Measurements from ENCODE around the gene MKX. TPM values are rescaled to one million over a fixed set of nuclear protein-coding genes. Genes with fewer than 3 reads are reported as not detected.

The MKX gene
- total RNA-seq, 1 experiment from 2014 or later: 27.5 TPM

DNA sequence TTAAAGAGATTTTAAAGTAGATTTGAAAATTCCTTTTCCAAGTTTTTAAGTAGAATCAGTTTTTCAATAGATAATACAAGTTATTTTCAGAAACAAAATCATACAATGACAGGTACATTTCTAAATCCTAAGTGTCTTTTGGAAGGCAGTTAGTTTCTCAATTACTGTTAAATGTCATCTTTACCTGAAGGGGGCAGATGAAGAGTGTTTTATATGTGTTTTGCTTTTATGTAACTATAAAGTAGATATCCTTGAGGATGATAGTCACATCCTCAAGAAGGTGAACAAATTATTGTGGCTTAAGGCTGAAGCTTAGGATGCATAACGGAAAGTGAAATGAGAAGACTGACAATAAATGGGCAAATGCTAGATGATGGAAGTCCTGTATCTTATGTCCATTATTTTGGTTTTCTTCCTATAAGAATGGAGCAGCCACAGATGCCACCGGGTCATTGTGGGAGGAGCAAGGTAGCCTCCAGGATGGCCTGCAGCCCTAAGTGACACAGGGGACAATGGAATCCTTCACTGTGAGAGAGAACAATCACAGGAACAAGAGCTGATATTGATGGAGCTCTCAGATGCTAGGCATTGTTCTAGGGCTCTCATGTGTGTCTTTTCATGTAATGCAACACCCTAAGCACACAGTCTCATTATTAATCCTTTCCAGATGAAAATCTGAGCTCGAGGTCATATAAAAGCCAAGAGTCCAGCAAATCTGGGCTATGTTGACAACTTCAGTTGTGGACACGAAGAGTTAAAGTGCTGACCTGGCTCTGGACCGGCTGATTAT is 14.1 kb upstream of the MKX start:
- peak; percentile 53 for ATAC-seq
- CTCF ChIA-PET: interaction anchor here (1.0 to 1.9 kb wide), 3 partner anchors 24 to 482 kb away, joined by 3 to 8 read pairs (median 4); no protein-coding TSS in a partner anchor
- Histone ChIP-seq H3K9me3 (ENCODE audit: control insufficient read depth in 1 of 2, insufficient read depth in 1 of 2, low read depth in 1 of 2, low read length in 2 of 2) (no peaks in the 10 kb centered on the region), H3K4me1 (ENCODE audit: control insufficient read depth in 1 of 2, insufficient read depth in 2 of 2, low read length in 2 of 2) (peaks cover 0 to 3% of the 10 kb centered on the region in 2 experiments; a peak in 1 of 4 replicates), H3K27ac (ENCODE audit: low read depth, low read length) (no peak overlapping the region), H3K79me2 (ENCODE audit: insufficient read depth, low read length) (no peaks in the 10 kb centered on the region), H3K9me2 (ENCODE audit: insufficient read depth) (no peaks in the 10 kb centered on the region), H3K4me2 (ENCODE audit: low read length) (no peak overlapping the region), H3K4me3 (replicated peaks in 1 of 2; ENCODE audit: low read depth in 1 of 2, low read length in 2 of 2) (no peak overlapping the region), H4K20me1 (ENCODE audit: insufficient read depth) (no peaks in the 10 kb centered on the region), H2AFZ (ENCODE audit: low read depth, low read length, poor library complexity, severe bottlenecking) (peak overlapping the region; percentile 1), H3K36me3 (ENCODE audit: control insufficient read depth in 1 of 2, insufficient read depth in 2 of 2, low read length in 2 of 2) (no peaks in the 10 kb centered on the region), H3K27me3 (ENCODE audit: insufficient read depth, low read length) (no peaks in the 10 kb centered on the region), H3K9ac (ENCODE audit: low read length) (no peak overlapping the region)
- RAD21 ChIA-PET (ENCODE audit: low non-redundant PET in 1 of 2, low total read pairs in 2 of 2, uncharacterized antibody in 2 of 2, unreplicated experiment in 2 of 2): interaction anchor here in 1 of 2 experiments (1.1 kb wide), 1 partner anchor 482 kb away, joined by 3 read pairs; no protein-coding TSS in a partner anchor
- TF ChIP-seq ELF1 (IDR thresholded peaks at IDR 0.05; ENCODE audit: borderline replicate concordance, low read depth) (no peak), MAX (IDR thresholded peaks at IDR 0.05) (no peak), RAD21 (IDR thresholded peaks at IDR 0.05; ENCODE audit: low read depth) (peak; percentile 63), ZNF274 (IDR thresholded peaks at IDR 0.05; ENCODE audit: low read depth, low read length) (no peak), CTCF (IDR thresholded peaks at IDR 0.05 in 2 of 3, conservative IDR thresholded peaks at IDR 0.05 in 1 of 3; ENCODE audit: borderline replicate concordance in 1 of 3, insufficient read depth in 1 of 3, low read depth in 2 of 3, low read length in 2 of 3) (peak; percentile 4 to 46 (median 22); a peak in 3 of 6 replicates)
- BruUV-seq (replicated peaks): no TSS peak
- POLR2A ChIA-PET: no interaction called here
- no peak for DNase-seq (ENCODE audit: low read depth, low spot score)
- intact Hi-C loops (cut with micrococcal nuclease): no loop called here
